NCI-H1105 (cell line): ENCODE results near the gene CPLANE2.
A peak's percentile ranks its signal among the peaks of the same experiment; 100 is the strongest.

Experiments used
- DNase-seq: peaks from one replicate; lab custom pipeline; 2025; lab: John Stamatoyannopoulos, UW

The CPLANE2 gene

DNA sequence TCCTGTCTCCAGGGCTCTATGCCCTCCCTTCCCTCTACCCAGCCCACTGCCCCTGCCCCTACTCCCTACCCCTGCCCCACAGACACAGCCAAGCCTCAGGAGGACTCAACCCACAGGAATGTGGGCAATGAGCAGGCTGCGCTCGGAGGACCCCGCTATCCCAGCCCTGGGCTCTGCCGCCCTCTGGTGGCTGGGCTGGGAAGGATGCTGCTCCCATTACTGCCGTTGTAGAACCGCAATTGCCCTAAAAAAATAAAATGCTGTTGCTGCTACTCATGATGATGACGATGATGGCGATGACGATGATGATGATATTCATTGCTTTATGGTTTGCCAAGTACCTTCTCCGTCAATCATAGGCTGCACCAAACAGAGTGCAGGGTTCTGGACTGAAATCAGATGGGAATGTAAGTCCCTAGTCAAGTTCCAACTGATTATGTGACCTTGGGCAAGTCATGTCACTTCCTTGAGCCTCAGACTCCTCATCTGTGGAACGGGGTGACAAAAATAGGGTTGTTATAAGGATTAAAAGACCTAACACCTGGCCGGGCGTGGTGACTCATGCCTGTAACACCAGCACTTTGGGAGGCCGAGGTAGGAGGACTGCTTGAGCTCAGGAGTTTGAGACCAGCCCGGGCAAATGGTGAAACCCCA is 49.1 kb downstream of the CPLANE2 start:
- peak; percentile 65 for DNase-seq

DNA sequence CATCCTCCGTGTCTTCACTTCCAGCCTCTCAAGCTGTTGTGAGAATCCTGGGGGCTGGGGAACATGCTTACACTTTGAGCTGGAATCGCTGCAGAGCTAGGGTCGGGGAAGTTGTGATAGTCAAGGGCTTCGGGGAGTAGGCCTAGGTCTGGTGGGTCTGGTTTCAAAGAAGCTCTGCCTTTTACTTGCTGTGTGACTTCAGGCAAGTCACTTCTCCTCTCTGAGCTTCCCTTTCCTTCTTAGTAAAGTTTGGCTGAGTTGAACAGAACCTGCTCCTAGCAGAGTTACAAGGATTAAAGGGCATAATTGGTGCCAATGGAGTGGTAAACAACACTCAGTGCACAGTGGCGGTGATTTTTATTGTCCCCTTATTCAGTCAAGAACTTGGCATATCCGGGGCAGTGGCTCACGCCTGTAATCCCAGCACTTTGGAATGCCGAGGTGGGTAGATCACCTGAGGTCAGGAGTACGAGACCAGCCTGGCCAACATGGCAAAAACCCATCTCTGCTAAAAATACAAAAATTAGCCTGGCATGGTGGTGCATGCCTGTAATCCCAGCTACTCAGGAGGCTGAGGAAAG is 50.2 kb downstream of the CPLANE2 start:
- no peak for DNase-seq

DNA sequence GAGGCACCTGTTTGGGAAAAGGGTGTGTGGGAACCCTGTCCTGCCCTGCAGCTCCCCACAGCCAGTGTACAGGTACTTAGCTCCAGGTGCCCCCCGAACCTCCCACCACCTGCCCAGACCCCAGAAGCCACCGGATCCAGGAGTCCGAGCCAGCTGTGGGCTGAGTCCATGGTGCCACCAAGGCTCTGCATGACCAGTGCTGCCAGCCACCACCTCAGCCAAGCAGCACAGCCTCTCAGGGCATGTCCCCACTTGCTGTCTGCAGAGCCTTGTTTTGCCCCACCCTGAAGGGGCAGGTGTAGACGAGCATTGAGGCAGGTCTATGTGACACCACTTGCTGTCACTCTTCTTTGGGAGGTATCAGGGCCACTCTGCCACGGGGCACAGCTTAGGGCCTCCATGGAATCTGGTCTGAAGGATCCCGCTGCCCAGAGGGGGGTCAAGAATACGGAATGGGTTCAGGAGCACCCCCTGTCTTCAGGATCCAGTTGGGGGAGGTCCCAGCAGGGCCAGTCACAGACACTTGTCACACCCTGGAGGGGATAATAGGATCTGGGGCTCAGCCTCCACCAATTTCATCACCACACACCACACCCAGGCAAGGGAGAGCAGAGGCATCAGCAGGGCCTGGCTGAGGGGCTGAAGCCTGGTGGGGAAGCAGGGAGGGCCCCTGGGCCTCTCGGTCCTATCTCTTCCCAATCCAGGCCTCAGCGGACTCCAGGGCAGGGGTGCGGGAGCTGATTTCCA is 52.3 kb downstream of the CPLANE2 start:
- DNase-seq = peak; percentile 23

DNA sequence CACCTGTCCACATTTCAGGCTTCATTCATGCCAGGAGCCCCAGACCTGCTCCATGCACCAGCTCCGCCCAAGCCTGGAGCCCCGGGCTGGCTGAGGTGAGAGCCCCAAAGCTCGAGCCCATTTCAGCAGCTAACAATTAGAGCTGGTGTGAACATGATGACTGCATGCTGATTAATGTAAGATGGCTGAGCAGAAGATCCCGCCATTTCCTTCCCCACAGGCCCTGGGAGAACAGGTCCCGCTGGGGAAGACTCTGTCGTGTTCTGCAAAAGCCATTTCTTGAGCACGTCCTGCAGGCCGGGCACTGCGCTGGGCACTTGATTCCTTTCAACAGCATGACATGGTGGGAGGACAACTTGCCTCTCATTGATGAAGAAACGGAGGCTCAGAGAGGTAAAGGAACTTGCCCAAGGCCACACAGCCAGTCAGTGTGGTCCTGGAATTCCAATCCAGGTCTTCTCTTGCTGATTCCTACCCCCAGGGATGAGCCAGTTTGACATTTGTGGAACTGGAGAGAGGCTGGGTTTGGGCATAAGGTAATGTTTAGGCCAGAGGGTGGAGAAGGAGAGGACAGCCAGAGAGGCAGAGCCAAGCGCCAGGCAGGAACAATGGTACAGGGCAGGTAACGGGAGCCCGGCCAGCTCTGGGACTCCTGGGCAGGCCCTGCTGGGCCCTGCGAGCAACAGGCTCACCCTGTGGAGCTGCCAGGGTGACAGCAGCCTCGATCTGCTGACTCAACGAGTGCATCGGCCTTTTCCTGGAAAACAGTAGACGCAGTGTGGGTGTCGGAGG is 53.0 kb downstream of the CPLANE2 start:
- DNase-seq = no peak

DNA sequence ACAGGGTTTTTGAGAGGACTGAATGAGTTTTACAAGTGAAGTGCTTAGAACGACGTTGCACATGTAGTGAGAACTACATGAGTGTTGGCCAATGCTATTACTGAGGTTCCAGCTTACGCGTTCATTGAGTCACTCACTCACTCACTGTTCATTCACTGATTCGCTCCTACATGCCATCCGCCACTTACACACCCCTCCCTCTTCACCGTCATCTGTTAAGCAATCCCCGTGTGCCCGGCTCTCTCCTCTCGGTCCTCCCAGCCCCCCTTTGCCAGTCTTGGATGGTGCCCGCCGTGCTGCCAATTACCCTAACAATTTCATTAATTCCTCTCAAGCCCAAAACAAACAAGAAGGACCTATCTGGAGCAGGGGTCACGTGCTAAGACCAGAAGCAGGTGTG is 53.8 kb downstream of the CPLANE2 start:
- no peak for DNase-seq

DNA sequence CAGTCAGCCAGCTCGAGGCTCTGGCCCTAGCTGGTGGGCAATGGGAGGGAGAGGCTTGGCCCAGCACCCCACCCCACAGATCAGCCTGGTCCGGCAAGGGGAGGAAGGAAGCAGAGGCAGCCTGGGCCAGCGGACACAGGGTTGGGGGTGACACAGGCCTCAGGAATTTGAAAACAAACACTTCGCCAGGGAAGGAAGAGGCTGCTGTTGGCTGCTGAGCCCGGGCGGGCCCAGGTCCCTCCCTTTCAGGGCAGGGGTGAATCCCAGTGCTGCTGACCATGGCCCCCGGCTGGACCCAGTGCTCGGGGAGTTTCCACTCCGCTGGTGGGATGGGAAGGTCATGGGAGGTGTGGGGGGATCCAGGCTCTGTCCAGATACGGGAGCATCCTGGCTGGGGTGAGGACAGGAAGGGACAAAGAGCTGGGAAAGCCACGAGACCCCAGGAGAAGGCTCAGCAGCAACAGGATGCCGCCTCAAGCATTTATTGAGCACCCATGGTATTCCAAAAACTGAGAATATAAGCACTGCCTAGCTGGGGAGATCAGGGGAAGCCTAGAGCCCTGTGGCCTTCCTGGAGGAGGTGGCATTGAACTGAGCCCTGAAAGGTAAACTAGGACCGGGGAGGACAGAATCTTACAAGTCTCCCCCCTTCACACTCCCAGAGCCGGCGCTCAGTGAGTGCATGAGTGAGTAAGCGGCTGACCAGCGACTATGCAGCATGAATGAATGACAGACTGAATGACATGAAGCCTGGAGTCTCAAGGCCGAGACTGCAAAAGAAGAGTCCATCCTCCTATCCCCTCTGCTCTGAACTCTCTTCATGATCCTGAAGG is 54.9 kb downstream of the CPLANE2 start:
- DNase-seq = no peak
